Uterus (tissue), 2 donors: ENCODE results near the gene AGFG2.

Experiments used
- POLR2A ChIP-seq, 2 donors: fragments of 450-650 bp; IDR thresholded peaks; one replicate each; pipeline ENCODE4 v1.6.1; 2016; ENCODE audit warnings: antibody characterized with exemption in 2 of 2, mild to moderate bottlenecking in 1 of 2, moderate library complexity in 1 of 2
- TF ChIP-seq, protein P1 (sequence below), 4 experiments: fragments of 200-600 bp in 2 of 4; fragments of 450-650 bp in 2 of 4; sonication (generic) in 2 of 4; IDR thresholded peaks; one replicate each; pipeline ENCODE4 v1.5.1; 2016 to 2019; ENCODE audit warnings: antibody characterized with exemption in 4 of 4, mild to moderate bottlenecking in 2 of 4, moderate library complexity in 1 of 4

DNA sequence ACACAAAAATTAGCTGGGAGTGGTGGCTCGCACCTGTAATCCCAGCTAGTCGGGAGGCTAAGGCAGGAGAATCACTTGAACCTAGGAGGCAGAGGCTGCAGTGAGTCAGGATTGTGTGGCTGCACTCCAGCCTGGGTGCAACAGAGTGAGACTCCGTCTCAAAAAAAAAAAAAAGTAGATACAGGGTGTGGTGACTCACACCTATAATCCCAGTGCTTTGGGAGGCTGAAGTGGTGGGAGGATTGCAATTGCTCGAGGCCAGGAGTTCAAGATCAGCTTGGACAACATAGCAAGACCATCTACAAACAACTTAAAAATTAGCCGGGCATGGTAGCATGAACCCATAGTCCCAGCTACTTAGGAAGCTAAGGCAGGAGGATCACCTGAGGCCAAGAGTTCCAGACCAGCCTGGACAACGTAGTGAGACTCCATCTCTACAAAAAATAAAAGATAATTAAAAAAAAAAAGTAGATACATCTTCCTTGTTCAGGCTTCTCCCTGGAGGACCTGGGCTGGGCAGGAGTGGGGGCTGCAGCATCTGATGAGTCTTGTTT is 75.4 kb downstream of the AGFG2 start:
- TF ChIP-seq, protein P1, sequence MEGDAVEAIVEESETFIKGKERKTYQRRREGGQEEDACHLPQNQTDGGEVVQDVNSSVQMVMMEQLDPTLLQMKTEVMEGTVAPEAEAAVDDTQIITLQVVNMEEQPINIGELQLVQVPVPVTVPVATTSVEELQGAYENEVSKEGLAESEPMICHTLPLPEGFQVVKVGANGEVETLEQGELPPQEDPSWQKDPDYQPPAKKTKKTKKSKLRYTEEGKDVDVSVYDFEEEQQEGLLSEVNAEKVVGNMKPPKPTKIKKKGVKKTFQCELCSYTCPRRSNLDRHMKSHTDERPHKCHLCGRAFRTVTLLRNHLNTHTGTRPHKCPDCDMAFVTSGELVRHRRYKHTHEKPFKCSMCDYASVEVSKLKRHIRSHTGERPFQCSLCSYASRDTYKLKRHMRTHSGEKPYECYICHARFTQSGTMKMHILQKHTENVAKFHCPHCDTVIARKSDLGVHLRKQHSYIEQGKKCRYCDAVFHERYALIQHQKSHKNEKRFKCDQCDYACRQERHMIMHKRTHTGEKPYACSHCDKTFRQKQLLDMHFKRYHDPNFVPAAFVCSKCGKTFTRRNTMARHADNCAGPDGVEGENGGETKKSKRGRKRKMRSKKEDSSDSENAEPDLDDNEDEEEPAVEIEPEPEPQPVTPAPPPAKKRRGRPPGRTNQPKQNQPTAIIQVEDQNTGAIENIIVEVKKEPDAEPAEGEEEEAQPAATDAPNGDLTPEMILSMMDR (IDR thresholded peaks at IDR 0.05): no peak
- no peak for TF ChIP-seq POLR2A (IDR thresholded peaks at IDR 0.05)
